Lung (tissue), 12 donors: ENCODE results near the gene TPMT. TPM values are rescaled to one million over a fixed set of nuclear protein-coding genes. Genes with fewer than 3 reads are reported as not detected.

ENCODE experiments used
- ATAC-seq: fragments of 200-7000 bp; cut with Tn5 transposase; one replicate; pipeline ENCODE4 v1.9.1; 2020; ENCODE audit warnings: moderate number of reproducible peaks; ENCODE audit not compliant: insufficient read depth, low FRiP score
- DNase-seq, 3 donors: peaks; one replicate each; pipeline ENCODE4 v3.0.0-alpha.2; 2013 to 2017
- H3K27ac ChIP-seq, 2 donors: one replicate each; pipeline ENCODE4 v1.5.1; 2013; ENCODE audit warnings: mild to moderate bottlenecking in 2 of 2, moderate library complexity in 2 of 2, control low read depth in 1 of 2, inconsistent platforms in 1 of 2, low read depth in 1 of 2, low read length in 1 of 2
- H3K27me3 ChIP-seq, 3 donors: one replicate each; pipeline ENCODE4 v1.5.1; 2013; ENCODE audit warnings: low read length in 2 of 3; ENCODE audit not compliant: control insufficient read depth in 3 of 3, insufficient read depth in 3 of 3
- H3K36me3 ChIP-seq, 4 donors: one replicate each; pipeline ENCODE4 v1.5.1; 2013; ENCODE audit warnings: low read length in 4 of 4, mild to moderate bottlenecking in 1 of 4, moderate library complexity in 1 of 4; ENCODE audit not compliant: control insufficient read depth in 4 of 4, insufficient read depth in 4 of 4
- H3K4me1 ChIP-seq, 5 donors: one replicate each; pipeline ENCODE4 v1.5.1; 2013; ENCODE audit warnings: low read length in 5 of 5, mild to moderate bottlenecking in 2 of 5, moderate library complexity in 1 of 5; ENCODE audit not compliant: control insufficient read depth in 5 of 5, insufficient read depth in 5 of 5
- H3K4me3 ChIP-seq: one replicate; pipeline ENCODE4 v1.5.1; 2013; ENCODE audit warnings: mild to moderate bottlenecking, control low read depth, moderate library complexity
- H3K9ac ChIP-seq, 2 donors: one replicate each; pipeline ENCODE4 v1.5.1; 2013; ENCODE audit warnings: low read length in 2 of 2, control low read depth in 1 of 2; ENCODE audit not compliant: insufficient read depth in 1 of 2
- H3K9me3 ChIP-seq, 4 donors: one replicate each; pipeline ENCODE4 v1.5.1; 2013; ENCODE audit warnings: low read length in 3 of 4, mild to moderate bottlenecking in 1 of 4, moderate library complexity in 1 of 4; ENCODE audit not compliant: control insufficient read depth in 4 of 4, insufficient read depth in 3 of 4
- WGBS, 2 donors: extraction: QIAGEN DNeasy Blood & Tissue Kit; methylation state at CpG; one replicate each; pipeline ENCODE4 v1.1.7; 2013; 5-methylcytosine and 5-hydroxymethylcytosine counted together
- polyA plus RNA-seq, 2 donors: library from polyadenylated mRNA; stranded (reverse); fragments of 200-250 nt; gene quantifications; one replicate each; pipeline ENCODE4 v1.2.1, GENCODE V29; 2013
- total RNA-seq, 2 donors: library from RNA; depleted of rRNA in 1 of 2; stranded (reverse); fragments of >200 nt in 1 of 2; gene quantifications; one replicate each; pipeline ENCODE4 v1.2.1, GENCODE V29; 2014 to 2021
- TF ChIP-seq, protein P1 (sequence below): IDR thresholded peaks from 2 replicates; pipeline ENCODE4 v1.5.1; 2012; ENCODE audit warnings: mild to moderate bottlenecking; ENCODE audit errors: control extremely low read depth, extremely low read depth
- donor health status: control.
- donor health status: control.
- donor health status: Bipolar disorder and iron deficiency.
- donor health status: healthy.
- donor health status: DM: yes; HTN: yes; CAD: no.

The TPMT gene
- total and polyA plus RNA-seq, 4 donors: 9.6 to 17.6 (median 13.8) TPM

DNA sequence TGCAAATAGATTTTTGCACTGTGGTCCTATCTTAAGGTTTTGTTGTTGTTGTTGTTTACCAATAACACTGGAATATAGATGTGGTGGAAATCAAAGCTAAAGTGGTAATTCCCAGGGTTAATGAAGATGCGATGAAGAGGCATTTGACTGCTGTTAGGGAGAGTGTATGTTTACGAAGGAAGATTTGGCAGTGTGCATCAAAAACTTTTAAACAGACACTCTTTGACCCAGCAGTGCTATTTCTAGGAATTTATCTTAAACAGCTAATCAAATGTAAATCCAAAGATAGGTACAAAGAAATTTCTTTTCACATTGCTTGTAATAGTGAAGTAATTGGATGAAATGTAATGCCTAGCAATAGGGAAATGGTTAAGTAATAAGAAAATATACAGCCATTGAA, 34.3 kb upstream of the TPMT start:
- Histone ChIP-seq H3K27ac (no peak overlapping the region), H3K9ac (no peak overlapping the region), H3K36me3 (peaks cover 3 to 15% (median 10%) of the 10 kb centered on the region in 4 donors), H3K4me3 (no peak overlapping the region), H3K9me3 (no peaks in the 10 kb centered on the region), H3K27me3 (no peaks in the 10 kb centered on the region), H3K4me1 (peaks cover 0 to 26% (median 2%) of the 10 kb centered on the region in 5 donors)
- TF ChIP-seq, protein P1, sequence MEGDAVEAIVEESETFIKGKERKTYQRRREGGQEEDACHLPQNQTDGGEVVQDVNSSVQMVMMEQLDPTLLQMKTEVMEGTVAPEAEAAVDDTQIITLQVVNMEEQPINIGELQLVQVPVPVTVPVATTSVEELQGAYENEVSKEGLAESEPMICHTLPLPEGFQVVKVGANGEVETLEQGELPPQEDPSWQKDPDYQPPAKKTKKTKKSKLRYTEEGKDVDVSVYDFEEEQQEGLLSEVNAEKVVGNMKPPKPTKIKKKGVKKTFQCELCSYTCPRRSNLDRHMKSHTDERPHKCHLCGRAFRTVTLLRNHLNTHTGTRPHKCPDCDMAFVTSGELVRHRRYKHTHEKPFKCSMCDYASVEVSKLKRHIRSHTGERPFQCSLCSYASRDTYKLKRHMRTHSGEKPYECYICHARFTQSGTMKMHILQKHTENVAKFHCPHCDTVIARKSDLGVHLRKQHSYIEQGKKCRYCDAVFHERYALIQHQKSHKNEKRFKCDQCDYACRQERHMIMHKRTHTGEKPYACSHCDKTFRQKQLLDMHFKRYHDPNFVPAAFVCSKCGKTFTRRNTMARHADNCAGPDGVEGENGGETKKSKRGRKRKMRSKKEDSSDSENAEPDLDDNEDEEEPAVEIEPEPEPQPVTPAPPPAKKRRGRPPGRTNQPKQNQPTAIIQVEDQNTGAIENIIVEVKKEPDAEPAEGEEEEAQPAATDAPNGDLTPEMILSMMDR: no peak
- peak in 2 of 3 donors; percentile 50 for DNase-seq
- ATAC-seq: no peak
- WGBS, 2 donors: 91 to 95% methylated on average over 2 of the region's 2 CpGs

DNA sequence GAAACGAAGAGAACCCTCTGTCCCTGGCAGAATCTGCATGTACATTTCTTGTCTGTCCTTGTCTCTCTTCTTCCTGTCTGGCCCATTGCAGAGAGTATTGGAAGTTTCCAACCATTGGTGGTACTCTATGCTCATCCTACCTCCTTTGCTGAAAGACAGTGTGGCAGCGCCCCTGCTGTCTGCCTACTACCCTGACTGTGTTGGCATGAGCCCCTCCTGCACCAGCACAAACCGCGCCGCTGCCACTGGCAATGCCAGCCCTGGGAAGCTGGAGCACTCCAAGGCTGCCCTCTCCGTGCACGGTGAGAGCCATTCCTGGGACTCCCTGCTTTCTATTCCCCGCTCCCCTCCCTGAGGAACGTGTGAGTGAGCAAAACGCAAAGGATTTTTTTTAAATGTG, 32.8 kb upstream of the TPMT start:
- ATAC-seq (no peak), DNase-seq (no peak)
- no peak overlapping the region for H3K27ac ChIP-seq
- peaks cover 0 to 26% (median 6%) of the 10 kb centered on the region in 5 donors for H3K4me1 ChIP-seq
- TF ChIP-seq, protein P1: no peak
- H3K9me3 ChIP-seq: no peaks in the 10 kb centered on the region
- H3K9ac ChIP-seq: no peak overlapping the region
- no peak overlapping the region for H3K4me3 ChIP-seq
- H3K36me3 ChIP-seq: peaks cover 3 to 12% (median 8%) of the 10 kb centered on the region in 4 donors
- no peaks in the 10 kb centered on the region for H3K27me3 ChIP-seq
- WGBS, 2 donors: 94 to 95% methylated on average over 10 of the region's 10 CpGs

DNA sequence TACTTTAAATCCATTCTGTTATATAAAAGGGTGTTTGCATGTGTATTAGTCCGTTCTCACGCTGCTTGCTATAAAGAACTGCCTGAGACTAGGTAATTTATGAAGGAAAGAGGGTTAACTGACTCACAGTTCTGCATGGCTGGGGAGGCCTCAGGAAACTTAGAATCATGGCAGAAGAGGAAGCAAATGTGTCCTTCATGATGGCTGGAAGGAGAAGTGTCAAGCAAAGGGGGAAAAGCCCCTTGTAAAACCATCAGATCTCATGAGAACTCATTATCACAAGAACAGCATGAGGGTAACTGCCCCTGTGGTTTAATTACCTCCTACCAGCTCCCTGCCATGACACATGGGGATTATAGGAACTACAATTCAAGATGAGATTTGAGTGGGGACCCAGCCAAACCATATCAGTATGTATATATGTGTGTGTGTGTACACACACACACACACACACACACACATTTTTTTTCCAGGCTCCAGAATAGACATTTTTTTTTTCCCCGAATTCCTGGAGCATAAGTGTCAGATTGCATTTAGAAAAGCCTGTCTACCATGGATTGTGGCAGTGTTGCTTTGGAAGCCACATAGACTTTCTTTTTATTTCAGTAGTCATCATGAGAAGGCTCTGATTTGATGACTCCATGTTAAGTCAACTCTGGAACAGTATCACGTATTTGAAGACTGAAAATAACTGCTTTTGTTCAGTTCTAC, 31.8 kb upstream of the TPMT start:
- 65 to 80% methylated on average over 4 of the region's 4 CpGs for WGBS, 2 donors
- Histone ChIP-seq H3K27me3 (no peaks in the 10 kb centered on the region), H3K4me3 (no peak overlapping the region), H3K36me3 (peaks cover 3 to 7% (median 5%) of the 10 kb centered on the region in 4 donors), H3K27ac (no peak overlapping the region), H3K9me3 (no peaks in the 10 kb centered on the region), H3K9ac (no peak overlapping the region), H3K4me1 (peaks cover 0 to 26% (median 6%) of the 10 kb centered on the region in 5 donors)
- TF ChIP-seq, protein P1: no peak
- DNase-seq (peak in 1 of 3 donors; percentile 25), ATAC-seq (no peak)
